Subcutaneous abdominal adipose tissue (tissue), 5 donors: Measurements from ENCODE around the gene MPRIP.
"Not testable (repeated sequence)": the region's sequence is repeated elsewhere in the genome, so short reads cannot be mapped to it uniquely, and the experiment has no call there.

Experiments
- H3K27ac ChIP-seq: one replicate; pipeline ENCODE4 v1.7.0; 2013; ENCODE audit warnings: low read depth, mild to moderate bottlenecking, inconsistent platforms, low read length, moderate library complexity
- H3K27me3 ChIP-seq, 5 donors: one replicate each; pipeline ENCODE4 v1.7.0; 2013; ENCODE audit warnings: low read length in 5 of 5, inconsistent platforms in 1 of 5; ENCODE audit not compliant: control insufficient read depth in 5 of 5, insufficient read depth in 4 of 5
- H3K36me3 ChIP-seq, 5 donors: one replicate each; pipeline ENCODE4 v1.7.0; 2013; ENCODE audit warnings: low read length in 5 of 5; ENCODE audit not compliant: control insufficient read depth in 5 of 5, insufficient read depth in 5 of 5
- H3K4me1 ChIP-seq, 5 donors: one replicate each; pipeline ENCODE4 v1.7.0; 2013; ENCODE audit warnings: low read length in 5 of 5, mild to moderate bottlenecking in 3 of 5, moderate library complexity in 1 of 5; ENCODE audit not compliant: control insufficient read depth in 5 of 5, insufficient read depth in 5 of 5
- H3K4me3 ChIP-seq, 5 donors: one replicate each; pipeline ENCODE4 v1.7.0; 2013; ENCODE audit warnings: low read length in 5 of 5, low read depth in 1 of 5
- H3K9ac ChIP-seq, 5 donors: one replicate each; pipeline ENCODE4 v1.7.0; 2013; ENCODE audit warnings: low read length in 5 of 5, mild to moderate bottlenecking in 4 of 5, moderate library complexity in 3 of 5
- H3K9me3 ChIP-seq, 5 donors: one replicate each; pipeline ENCODE4 v1.7.0; 2013; ENCODE audit warnings: low read length in 5 of 5; ENCODE audit not compliant: control insufficient read depth in 5 of 5
- donor health status: healthy.
- donor health status: healthy.
- donor health status: healthy.
- donor health status: healthy.
- donor health status: healthy.

The MPRIP gene

GRCh38 chr17:17156107-17156506 is 113.8 kb downstream of the MPRIP start:
- Histone ChIP-seq H3K27ac (no peak overlapping the region), H3K36me3 (peaks cover 0 to 92% (median 90%) of the 10 kb centered on the region in 5 donors), H3K9ac (no peak overlapping the region), H3K4me3 (no peak overlapping the region), H3K27me3 (no peaks in the 10 kb centered on the region), H3K4me1 (peaks cover 9 to 29% (median 24%) of the 10 kb centered on the region in 5 donors), H3K9me3 (no peaks in the 10 kb centered on the region)

DNA sequence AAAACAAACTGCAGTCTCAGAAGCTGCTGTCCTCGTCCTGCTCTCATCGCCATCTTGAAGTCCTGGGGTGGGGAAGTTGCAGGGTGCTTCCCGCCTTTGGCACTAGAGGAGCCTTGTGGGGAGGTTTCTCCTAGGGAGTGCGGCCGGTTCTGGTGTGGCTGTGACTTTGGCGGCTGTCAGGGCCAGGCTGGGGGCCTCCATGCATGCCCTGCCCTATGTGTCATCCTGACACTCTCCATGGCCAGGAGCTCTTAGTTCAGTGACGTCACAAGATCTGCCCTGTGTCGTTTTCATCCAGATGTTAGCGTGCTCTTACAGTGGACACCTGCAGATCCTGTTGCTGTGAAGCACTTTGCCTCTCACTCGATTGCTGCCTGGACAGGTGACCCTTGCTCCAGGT is 114.3 kb downstream of the MPRIP start:
- no peaks in the 10 kb centered on the region for H3K27me3 ChIP-seq
- H3K9me3 ChIP-seq: no peaks in the 10 kb centered on the region
- peaks cover 5 to 25% (median 20%) of the 10 kb centered on the region in 5 donors for H3K4me1 ChIP-seq
- peaks cover 0 to 93% (median 91%) of the 10 kb centered on the region in 5 donors for H3K36me3 ChIP-seq
- no peak overlapping the region for H3K9ac ChIP-seq
- H3K4me3 ChIP-seq: no peak overlapping the region
- no peak overlapping the region for H3K27ac ChIP-seq

- Histone ChIP-seq H3K9me3 (no peaks in the 10 kb centered on the region), H3K4me3 (no peak overlapping the region), H3K4me1 (peaks cover 4 to 20% (median 15%) of the 10 kb centered on the region in 5 donors), H3K36me3 (peaks cover 0 to 99% (median 95%) of the 10 kb centered on the region in 5 donors), H3K27ac (no peak overlapping the region), H3K27me3 (no peaks in the 10 kb centered on the region), H3K9ac (no peak overlapping the region)
Observed at GRCh38 chr17:17157041-17157440, 114.8 kb downstream of the MPRIP start.

DNA sequence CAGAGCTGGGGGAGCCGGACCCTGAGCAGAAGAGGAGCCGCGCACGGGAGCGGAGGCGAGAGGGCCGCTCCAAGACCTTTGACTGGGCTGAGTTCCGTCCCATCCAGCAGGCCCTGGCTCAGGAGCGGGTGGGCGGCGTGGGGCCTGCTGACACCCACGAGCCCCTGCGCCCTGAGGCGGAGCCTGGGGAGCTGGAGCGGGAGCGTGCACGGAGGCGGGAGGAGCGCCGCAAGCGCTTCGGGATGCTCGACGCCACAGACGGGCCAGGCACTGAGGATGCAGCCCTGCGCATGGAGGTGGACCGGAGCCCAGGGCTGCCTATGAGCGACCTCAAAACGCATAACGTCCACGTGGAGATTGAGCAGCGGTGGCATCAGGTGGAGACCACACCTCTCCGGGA is 116.2 kb downstream of the MPRIP start:
- H3K36me3 ChIP-seq: peaks cover 3 to 99% (median 95%) of the 10 kb centered on the region in 5 donors
- H3K27me3 ChIP-seq, H3K9ac ChIP-seq, H3K27ac ChIP-seq, H3K9me3 ChIP-seq, H3K4me3 ChIP-seq: not testable (repeated sequence)
- peaks cover 0 to 13% (median 8%) of the 10 kb centered on the region in 5 donors for H3K4me1 ChIP-seq

GRCh38 chr17:17159571-17159970 is 117.3 kb downstream of the MPRIP start:
- Histone ChIP-seq H3K36me3 (peaks cover 3 to 99% (median 93%) of the 10 kb centered on the region in 5 donors), H3K9me3 (no peaks in the 10 kb centered on the region), H3K27ac (no peak overlapping the region), H3K27me3 (no peaks in the 10 kb centered on the region), H3K4me1 (peaks cover 0 to 13% (median 8%) of the 10 kb centered on the region in 5 donors), H3K4me3 (no peak overlapping the region), H3K9ac (no peak overlapping the region)

DNA sequence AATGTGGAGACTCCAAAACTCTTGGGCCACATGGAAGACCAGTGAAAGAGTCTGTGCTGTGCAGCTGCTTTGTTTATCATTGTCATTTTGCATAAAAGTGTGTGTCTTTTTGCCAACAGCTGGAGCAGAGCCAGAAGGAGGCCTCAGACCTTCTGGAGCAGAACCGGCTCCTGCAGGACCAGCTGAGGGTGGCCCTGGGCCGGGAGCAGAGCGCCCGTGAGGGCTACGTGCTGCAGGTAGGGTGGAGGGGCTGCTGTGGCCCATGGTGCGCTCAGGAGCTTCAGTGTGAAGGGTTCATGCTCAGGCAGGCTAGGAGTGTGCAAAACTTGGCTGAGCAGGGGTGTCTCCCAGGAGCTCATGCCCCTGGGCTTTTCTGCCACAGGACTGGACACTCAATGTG is 118.9 kb downstream of the MPRIP start:
- no peak overlapping the region for H3K27ac ChIP-seq

GRCh38 chr17:17161759-17162158 is 119.5 kb downstream of the MPRIP start:
- Histone ChIP-seq H3K9me3 (no peaks in the 10 kb centered on the region), H3K27ac (no peak overlapping the region), H3K4me3 (no peak overlapping the region), H3K4me1 (peaks cover 0 to 1% (median 0%) of the 10 kb centered on the region in 5 donors), H3K36me3 (peaks cover 3 to 99% (median 93%) of the 10 kb centered on the region in 5 donors), H3K9ac (no peak overlapping the region), H3K27me3 (no peaks in the 10 kb centered on the region)

More for the DNA sequence above, 118.9 kb downstream of the MPRIP start:
- H3K4me1 ChIP-seq: peaks cover 0 to 7% (median 4%) of the 10 kb centered on the region in 5 donors
- H3K9ac ChIP-seq: no peak overlapping the region
- H3K27me3 ChIP-seq: no peaks in the 10 kb centered on the region
- H3K36me3 ChIP-seq: peaks cover 3 to 99% (median 93%) of the 10 kb centered on the region in 5 donors
- H3K4me3 ChIP-seq: no peak overlapping the region
- H3K9me3 ChIP-seq: no peaks in the 10 kb centered on the region

- Histone ChIP-seq H3K9ac (no peak overlapping the region), H3K4me1 (no peaks in the 10 kb centered on the region)
Observed at GRCh38 chr17:17164156-17164555, 121.9 kb downstream of the MPRIP start.

GRCh38 chr17:17164676-17165075 is 122.4 kb downstream of the MPRIP start:
- no peaks in the 10 kb centered on the region for H3K9me3 ChIP-seq
- H3K9ac ChIP-seq: no peak overlapping the region
- peaks cover 3 to 99% (median 94%) of the 10 kb centered on the region in 5 donors for H3K36me3 ChIP-seq
- no peak overlapping the region for H3K4me3 ChIP-seq
- no peaks in the 10 kb centered on the region for H3K4me1 ChIP-seq
- H3K27ac ChIP-seq: no peak overlapping the region
- H3K27me3 ChIP-seq: no peaks in the 10 kb centered on the region

More at GRCh38 chr17:17164156-17164555, 121.9 kb downstream of the MPRIP start:
- Histone ChIP-seq H3K9me3 (no peaks in the 10 kb centered on the region), H3K27me3 (no peaks in the 10 kb centered on the region), H3K27ac (no peak overlapping the region), H3K36me3 (peaks cover 3 to 100% (median 96%) of the 10 kb centered on the region in 5 donors), H3K4me3 (no peak overlapping the region)

GRCh38 chr17:17165666-17166308 is 123.5 kb downstream of the MPRIP start:
- peaks cover 0 to 6% (median 0%) of the 10 kb centered on the region in 5 donors for H3K4me1 ChIP-seq
- peaks cover 3 to 96% (median 89%) of the 10 kb centered on the region in 5 donors for H3K36me3 ChIP-seq

More at GRCh38 chr17:17165666-17166308, 123.5 kb downstream of the MPRIP start:
- Histone ChIP-seq H3K4me3 (no peak overlapping the region), H3K27ac (no peak overlapping the region), H3K9me3 (no peaks in the 10 kb centered on the region), H3K9ac (no peak overlapping the region), H3K27me3 (no peaks in the 10 kb centered on the region)
